HepG2 (cell line): ENCODE data around the gene ATP8A2. TPM values are rescaled to one million over a fixed set of nuclear protein-coding genes. Genes with fewer than 3 reads are reported as not detected.

Experiments used
- ATAC-seq: fragments of 200-7000 bp; cut with Tn5 transposase; 3 replicates; pipeline ENCODE4 v1.9.1; 2020; ENCODE audit warnings: mild to moderate bottlenecking, moderate library complexity
- BruUV-seq: library from RNA; stranded (reverse); fragments of 400-500 nt; replicated peaks from 2 replicates; lab custom pipeline; 2021; lab: Mats Ljungman, UMichigan
- CTCF ChIA-PET: fragments of 300-600 bp; formaldehyde crosslinking; extraction: SDS; loops from one replicate; lab custom pipeline; 2021; ENCODE audit warnings: low total read pairs, inconsistent platforms, low intra/inter-chr PET ratio; lab: Yijun Ruan, JAX
- POLR2A ChIA-PET: fragments of 350-600 bp; sonication (Branson Sonifier 250); formaldehyde crosslinking; loops from one replicate; lab custom pipeline; 2020; ENCODE audit warnings: antibody characterized with exemption, inconsistent platforms; lab: Yijun Ruan, JAX
- DNase-seq: peaks from one replicate; pipeline ENCODE4 v3.0.0-alpha.2; 2015; ENCODE audit warnings: low spot score
- FAIRE-seq: peaks from 3 replicates; lab custom pipeline; 2011; peaks lifted over from hg19 to GRCh38; lab: Jason Lieb, UNC
- H2AFZ ChIP-seq: one replicate; pipeline ENCODE4 v1.6.1; 2011; ENCODE audit warnings: low read length, inconsistent platforms
- H3K27ac ChIP-seq: fragments of 300-600 bp; 3 replicates; pipeline ENCODE4 v1.8.0; 2011; ENCODE audit warnings: mixed run types, mild to moderate bottlenecking, mixed read lengths, low read length, inconsistent platforms; ENCODE audit not compliant: insufficient read depth; ENCODE audit errors: extremely low read length
- H3K27me3 ChIP-seq, 2 experiments: fragments of 200-600 bp in 1 of 2; 2 replicates in 1 of 2; 3 replicates in 1 of 2; pipeline versions ENCODE4 v1.6.0 to v1.8.0; 2011; ENCODE audit warnings: low read length in 2 of 2, mild to moderate bottlenecking in 2 of 2, moderate library complexity in 2 of 2, inconsistent platforms in 1 of 2; ENCODE audit not compliant: insufficient read depth in 2 of 2, control insufficient read depth in 1 of 2
- H3K36me3 ChIP-seq, 2 experiments: fragments of 200-600 bp in 1 of 2; replicated peaks in 1 of 2; 2 replicates in 1 of 2; 3 replicates in 1 of 2; pipeline versions ENCODE4 v1.5.1 to v1.8.0; 2011; ENCODE audit warnings: low read length in 2 of 2, inconsistent platforms in 1 of 2; ENCODE audit not compliant: insufficient read depth in 2 of 2, control insufficient read depth in 1 of 2
- H3K4me1 ChIP-seq: 2 replicates; pipeline ENCODE4 v1.5.1; 2012; ENCODE audit warnings: low read length, inconsistent platforms; ENCODE audit not compliant: insufficient read depth
- H3K4me2 ChIP-seq: 2 replicates; pipeline ENCODE4 v1.6.0; 2011; ENCODE audit warnings: low read depth, low read length, inconsistent platforms
- H3K4me3 ChIP-seq, 3 experiments: fragments of 200-600 bp in 1 of 3; sonication (generic), shearing (Covaris generic) in 1 of 3; replicated peaks in 1 of 3; 2 replicates each; pipeline ENCODE4 v1.5.1; 2011 to 2016; ENCODE audit warnings: low read length in 3 of 3, inconsistent platforms in 2 of 3, low read depth in 2 of 3, mild to moderate bottlenecking in 2 of 3, control low read depth in 1 of 3, mixed read lengths in 1 of 3; ENCODE audit not compliant: insufficient read depth in 1 of 3
- H3K79me2 ChIP-seq: one replicate; pipeline ENCODE4 v1.6.1; 2011; ENCODE audit warnings: low read length, inconsistent platforms; ENCODE audit not compliant: insufficient read depth
- H3K9ac ChIP-seq: 2 replicates; pipeline ENCODE4 v1.6.0; 2011; ENCODE audit warnings: mild to moderate bottlenecking, low read depth, low read length, inconsistent platforms; ENCODE audit not compliant: insufficient read depth
- H3K9me3 ChIP-seq: 2 replicates; pipeline ENCODE4 v1.5.1; 2012; ENCODE audit warnings: mild to moderate bottlenecking, low read length
- H4K20me1 ChIP-seq: 2 replicates; pipeline ENCODE4 v1.6.0; 2011; ENCODE audit warnings: inconsistent platforms, mild to moderate bottlenecking, low read length, moderate library complexity; ENCODE audit not compliant: insufficient read depth
- BCL6 ChIP-seq: IDR thresholded peaks from 2 replicates; pipeline ENCODE4 v1.6.1; 2016; ENCODE audit warnings: missing genetic modification reagents, missing compliant biosample characterization
- CENPBD1 ChIP-seq: sonication (generic); formaldehyde crosslinking; IDR thresholded peaks from 2 replicates; pipeline ENCODE4 v1.8.0; 2022; ENCODE audit warnings: missing genetic modification reagents, low read depth, mild to moderate bottlenecking, borderline replicate concordance
- CHD4 ChIP-seq: fragments of 200-600 bp; sonication (generic); IDR thresholded peaks from 2 replicates; pipeline ENCODE4 v1.7.0; 2017; ENCODE audit warnings: mild to moderate bottlenecking, low read length, borderline replicate concordance
- DNMT1 ChIP-seq: sonication (generic); formaldehyde crosslinking; IDR thresholded peaks from 2 replicates; pipeline ENCODE4 v1.5.1; 2020; ENCODE audit warnings: mild to moderate bottlenecking, missing genetic modification reagents
- GPBP1L1 ChIP-seq: sonication (generic); formaldehyde crosslinking; IDR thresholded peaks from 2 replicates; pipeline ENCODE4 v1.5.0; 2020; ENCODE audit warnings: mild to moderate bottlenecking, missing genetic modification reagents
- HNRNPUL1 ChIP-seq: fragments of 200-400 bp; formaldehyde crosslinking; IDR thresholded peaks from 2 replicates; pipeline ENCODE4 v1.6.1; 2017; ENCODE audit warnings: low read depth, mild to moderate bottlenecking, low read length, moderate library complexity
- MAX ChIP-seq: IDR thresholded peaks from 2 replicates; pipeline ENCODE4 v1.6.1; 2012; ENCODE audit warnings: inconsistent platforms
- NAIF1 ChIP-seq: sonication (generic); formaldehyde crosslinking; IDR thresholded peaks from 2 replicates; pipeline ENCODE4 v1.5.0; 2020; ENCODE audit warnings: mild to moderate bottlenecking, missing genetic modification reagents, borderline replicate concordance
- POLR2AphosphoS2 ChIP-seq: IDR thresholded peaks from 2 replicates; pipeline ENCODE4 v1.6.1; 2011; ENCODE audit warnings: low read depth, low read length, improper control_type of control experiment
- PRDM4 ChIP-seq: sonication (generic); formaldehyde crosslinking; IDR thresholded peaks from 2 replicates; pipeline ENCODE4 v1.9.0; 2021; ENCODE audit warnings: missing genetic modification reagents, borderline replicate concordance
- RNF2 ChIP-seq: fragments of 450-650 bp; conservative IDR thresholded peaks from 2 replicates; pipeline ENCODE4 v1.6.1; 2016; ENCODE audit warnings: low read depth
- RXRA ChIP-seq: sonication (generic); formaldehyde crosslinking; IDR thresholded peaks from 2 replicates; pipeline ENCODE4 v1.5.1; 2020; ENCODE audit warnings: missing genetic modification reagents
- SMARCC2 ChIP-seq: fragments of 450-650 bp; IDR thresholded peaks from 2 replicates; pipeline ENCODE4 v1.6.1; 2017; ENCODE audit warnings: antibody characterized with exemption, mild to moderate bottlenecking
- SNRNP70 ChIP-seq: fragments of 200-400 bp; formaldehyde crosslinking; IDR thresholded peaks from 2 replicates; pipeline ENCODE4 v1.6.1; 2017; ENCODE audit warnings: mild to moderate bottlenecking, low read depth, low read length, moderate library complexity
- ZFP41 ChIP-seq: sonication (generic); formaldehyde crosslinking; IDR thresholded peaks from 2 replicates; pipeline ENCODE4 v1.4.0; 2020; ENCODE audit warnings: mild to moderate bottlenecking, missing genetic modification reagents, borderline replicate concordance
- ZNF274 ChIP-seq: sonication (generic); formaldehyde crosslinking; IDR thresholded peaks from 2 replicates; pipeline ENCODE4 v1.5.1; 2020; ENCODE audit warnings: mild to moderate bottlenecking, missing genetic modification reagents
- ZNF552 ChIP-seq: sonication (generic); formaldehyde crosslinking; IDR thresholded peaks from 2 replicates; pipeline ENCODE4 v1.9.0; 2022; ENCODE audit warnings: missing genetic modification reagents, mild to moderate bottlenecking, borderline replicate concordance
- ZNF619 ChIP-seq: sonication (generic); formaldehyde crosslinking; IDR thresholded peaks from 2 replicates; pipeline ENCODE4 v1.4.0; 2020; ENCODE audit warnings: mild to moderate bottlenecking, missing genetic modification reagents
- ZNF629 ChIP-seq: sonication (generic); formaldehyde crosslinking; conservative IDR thresholded peaks from 2 replicates; pipeline ENCODE4 v1.5.0; 2020; ENCODE audit warnings: missing genetic modification reagents
- ZNF678 ChIP-seq: sonication (generic); formaldehyde crosslinking; IDR thresholded peaks from 2 replicates; pipeline ENCODE4 v1.4.0; 2020; ENCODE audit warnings: mild to moderate bottlenecking, missing genetic modification reagents
- WGBS: methylation state at CpG from one replicate; pipeline ENCODE4 v1.1.6; 2017; ENCODE audit warnings: low lambda C conversion rate; 5-methylcytosine and 5-hydroxymethylcytosine counted together
- in situ Hi-C: cut with HindIII; loops from 2 replicates; pipeline ENCODE4 v1.10.0; 2017; ENCODE audit warnings: low pct_unique_long_range_greater_than_20kb; ENCODE audit not compliant: extremely low pct_ligation_motif_present
- intact Hi-C: fragments of 100-400 bp; cut with micrococcal nuclease; formaldehyde crosslinking; loops from one replicate; pipeline ENCODE4 v1.10.0; 2022; ENCODE audit not compliant: unreplicated experiment
- polyA plus RNA-seq, 8 experiments: library from polyadenylated mRNA; depleted of rRNA in 3 of 8; stranded (reverse) in 7 of 8; unstranded in 1 of 8; fragments of >200 nt; fragmentation: Illumina TruSeq in 4 of 8; extraction: Trizol in 4 of 8; gene quantifications; 2 replicates each; pipeline versions ENCODE4 v1.2.1 to v1.2.3, GENCODE V29; 2011 to 2016; ENCODE audit warnings: low read depth in 4 of 8, missing spikeins in 1 of 8, mixed read lengths in 1 of 8; ENCODE audit not compliant: insufficient read depth in 1 of 8
- total RNA-seq, 5 experiments: library from RNA; depleted of rRNA; stranded (reverse); fragments of >200 nt; fragmentation: Illumina TruSeq; extraction: Trizol; gene quantifications; 2 replicates each; pipeline ENCODE4 v1.2.3, GENCODE V29; 2016; ENCODE audit warnings: low read depth in 1 of 5

Gene ATP8A2
- total and polyA plus RNA-seq, 2 of the 13 experiments (the other 11 are each of a cell fraction or from before 2014, with no cell fraction given) = 0.09 TPM; not detected in 1

- POLR2A ChIA-PET = no interaction called here
- intact Hi-C loops = no loop called here
- no peaks in the 10 kb centered on the region for H3K79me2 ChIP-seq
- no peak for TF ChIP-seq ZNF619 (CRISPR knock-in tag)
- TF ChIP-seq SMARCC2 = no peak
- TF ChIP-seq DNMT1 (CRISPR knock-in tag) = no peak
- no peak for TF ChIP-seq BCL6 (CRISPR knock-in tag)
- TF ChIP-seq CHD4 = no peak
- no peak for TF ChIP-seq RXRA
- no peak for TF ChIP-seq CENPBD1 (CRISPR knock-in tag)
- no peak for TF ChIP-seq RNF2
- no peak for TF ChIP-seq MAX
- TF ChIP-seq GPBP1L1 = no peak
- no peak for TF ChIP-seq ZFP41 (CRISPR knock-in tag)
- no peak for TF ChIP-seq PRDM4 (CRISPR knock-in tag)
- TF ChIP-seq NAIF1 = no peak
- TF ChIP-seq ZNF629 (CRISPR knock-in tag) = no peak
- no peak for TF ChIP-seq POLR2AphosphoS2
- TF ChIP-seq ZNF274 = no peak
- TF ChIP-seq SNRNP70 = no peak
- TF ChIP-seq HNRNPUL1 = no peak
- TF ChIP-seq ZNF552 (CRISPR knock-in tag) = no peak
- TF ChIP-seq ZNF678 (CRISPR knock-in tag) = no peak
- no peaks in the 10 kb centered on the region for H3K4me1 ChIP-seq
- BruUV-seq = no TSS peak
- FAIRE-seq (no peak), DNase-seq (no peak), ATAC-seq (no peak)
- H3K9me3 ChIP-seq = no peaks in the 10 kb centered on the region
- H3K4me3 ChIP-seq = no peak overlapping the region
- H2AFZ ChIP-seq = no peak overlapping the region
- H3K9ac ChIP-seq = no peak overlapping the region
- H3K27me3 ChIP-seq = no peaks in the 10 kb centered on the region
- no peaks in the 10 kb centered on the region for H3K36me3 ChIP-seq
- H3K27ac ChIP-seq = no peak overlapping the region
- 0% methylated on average over 2 of the region's 2 CpGs for WGBS
- CTCF ChIA-PET = no interaction called here
- no peak overlapping the region for H3K4me2 ChIP-seq
- H4K20me1 ChIP-seq = no peaks in the 10 kb centered on the region
- in situ Hi-C loops = no loop called here
Observed at GRCh38 chr13:25691654-25692053, 319.9 kb downstream of the ATP8A2 start.
